GM12872 (cell line): ENCODE data around the gene TYW1.

Experiments
- TF ChIP-seq, protein P1 (sequence below): IDR thresholded peaks from 3 replicates; pipeline ENCODE4 v1.5.1; 2011; ENCODE audit warnings: low read depth, mild to moderate bottlenecking, low read length, moderate library complexity; ENCODE audit not compliant: insufficient read depth

TYW1 gene

DNA sequence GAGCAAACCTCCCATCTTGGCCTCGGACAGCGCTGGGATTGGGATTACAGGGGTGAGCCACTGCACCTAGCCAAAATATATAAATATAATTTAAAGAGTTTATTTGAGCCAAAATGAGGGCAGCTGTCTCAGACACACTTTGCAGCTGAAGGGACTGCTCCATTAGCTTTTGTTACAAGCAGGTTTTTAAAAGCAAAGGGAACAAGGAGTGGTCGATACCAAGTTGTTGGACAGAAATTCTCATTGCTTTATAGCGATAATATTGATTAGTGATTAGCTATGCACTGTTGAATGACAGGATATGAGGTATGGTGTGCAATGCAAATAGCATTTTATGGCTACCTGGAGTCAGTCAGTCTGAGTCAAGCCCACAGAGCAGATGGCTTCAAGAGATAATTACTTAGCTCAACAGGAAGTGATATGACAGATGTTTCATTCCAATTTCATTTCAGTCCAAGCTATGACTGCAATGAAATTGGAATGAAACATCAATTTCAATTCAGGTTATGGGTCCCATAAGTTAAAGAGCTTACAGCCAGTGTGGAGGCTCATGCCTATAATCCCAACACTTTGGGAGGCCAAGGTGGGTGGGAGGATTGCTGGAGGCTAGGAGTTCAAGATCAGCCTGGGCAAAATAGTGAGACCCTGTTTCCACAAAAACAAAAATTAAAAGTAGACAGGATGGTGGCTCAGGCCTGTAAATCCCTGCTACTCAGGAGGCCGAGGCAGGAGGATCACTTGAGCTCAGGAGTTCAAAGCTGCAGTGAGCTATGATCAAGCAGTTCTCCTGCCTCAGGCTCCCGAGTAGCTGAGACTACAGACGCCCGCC is 23.1 kb downstream of the TYW1 start:
- TF ChIP-seq, protein P1, sequence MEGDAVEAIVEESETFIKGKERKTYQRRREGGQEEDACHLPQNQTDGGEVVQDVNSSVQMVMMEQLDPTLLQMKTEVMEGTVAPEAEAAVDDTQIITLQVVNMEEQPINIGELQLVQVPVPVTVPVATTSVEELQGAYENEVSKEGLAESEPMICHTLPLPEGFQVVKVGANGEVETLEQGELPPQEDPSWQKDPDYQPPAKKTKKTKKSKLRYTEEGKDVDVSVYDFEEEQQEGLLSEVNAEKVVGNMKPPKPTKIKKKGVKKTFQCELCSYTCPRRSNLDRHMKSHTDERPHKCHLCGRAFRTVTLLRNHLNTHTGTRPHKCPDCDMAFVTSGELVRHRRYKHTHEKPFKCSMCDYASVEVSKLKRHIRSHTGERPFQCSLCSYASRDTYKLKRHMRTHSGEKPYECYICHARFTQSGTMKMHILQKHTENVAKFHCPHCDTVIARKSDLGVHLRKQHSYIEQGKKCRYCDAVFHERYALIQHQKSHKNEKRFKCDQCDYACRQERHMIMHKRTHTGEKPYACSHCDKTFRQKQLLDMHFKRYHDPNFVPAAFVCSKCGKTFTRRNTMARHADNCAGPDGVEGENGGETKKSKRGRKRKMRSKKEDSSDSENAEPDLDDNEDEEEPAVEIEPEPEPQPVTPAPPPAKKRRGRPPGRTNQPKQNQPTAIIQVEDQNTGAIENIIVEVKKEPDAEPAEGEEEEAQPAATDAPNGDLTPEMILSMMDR: no peak

DNA sequence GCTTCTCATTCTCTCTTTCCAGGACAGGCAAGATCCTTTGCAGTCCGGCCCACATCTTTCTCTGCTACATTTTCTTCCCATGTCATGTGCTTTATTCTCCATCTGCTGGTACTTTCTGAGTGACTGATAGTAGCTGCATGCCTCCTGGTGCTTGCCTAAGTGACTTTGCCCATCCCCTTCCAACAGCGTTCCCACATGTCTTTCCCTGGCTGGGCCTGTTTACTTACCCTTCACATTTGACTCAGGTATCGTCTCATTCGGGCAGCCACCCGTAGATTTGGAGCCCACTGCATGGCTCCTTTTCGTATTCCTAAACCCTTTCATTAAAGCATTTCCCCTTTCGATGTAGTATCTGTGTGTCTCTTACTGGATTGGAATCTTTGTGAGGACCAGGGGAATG is 24.6 kb downstream of the TYW1 start:
- TF ChIP-seq, protein P1: no peak

DNA sequence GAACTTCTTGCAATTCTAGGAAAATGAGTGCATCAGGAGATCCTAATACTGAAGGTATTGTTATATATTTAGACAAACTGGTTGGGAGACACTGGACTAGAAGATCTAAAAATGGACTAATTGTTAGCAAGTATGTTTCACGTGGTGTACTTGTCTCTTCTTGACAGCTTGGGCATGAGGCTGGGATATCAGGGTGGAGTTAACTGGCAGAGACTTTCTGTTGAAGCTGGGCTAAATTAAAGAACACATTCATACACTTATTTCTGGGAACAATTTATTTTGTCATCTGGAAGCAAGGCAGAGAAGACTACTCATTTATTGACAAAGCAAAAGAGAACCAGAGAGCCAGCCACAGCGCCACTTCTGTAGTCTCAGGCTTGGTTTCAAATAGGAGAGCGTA is 25.9 kb downstream of the TYW1 start:
- TF ChIP-seq, protein P1: no peak

DNA sequence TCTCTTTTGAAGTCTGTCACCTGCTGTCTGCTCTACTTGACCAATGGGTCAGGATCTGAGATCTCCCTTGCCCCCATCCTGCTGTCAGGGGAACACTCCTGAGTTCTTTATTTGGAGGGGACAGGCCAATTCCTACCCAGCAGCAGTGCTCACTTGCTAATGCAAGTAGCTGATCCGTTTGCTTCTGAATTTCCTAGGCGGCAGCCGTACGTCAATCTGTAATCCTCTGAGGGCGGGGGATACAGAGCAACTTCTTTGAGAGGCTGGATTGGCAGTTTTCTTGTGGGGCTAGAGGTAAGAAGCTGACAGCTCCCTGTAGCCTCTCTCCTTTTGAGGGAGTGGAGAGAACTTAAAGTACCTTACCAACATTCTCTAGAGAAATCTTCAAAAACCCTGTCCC is 36.6 kb downstream of the TYW1 start:
- TF ChIP-seq, protein P1: no peak

DNA sequence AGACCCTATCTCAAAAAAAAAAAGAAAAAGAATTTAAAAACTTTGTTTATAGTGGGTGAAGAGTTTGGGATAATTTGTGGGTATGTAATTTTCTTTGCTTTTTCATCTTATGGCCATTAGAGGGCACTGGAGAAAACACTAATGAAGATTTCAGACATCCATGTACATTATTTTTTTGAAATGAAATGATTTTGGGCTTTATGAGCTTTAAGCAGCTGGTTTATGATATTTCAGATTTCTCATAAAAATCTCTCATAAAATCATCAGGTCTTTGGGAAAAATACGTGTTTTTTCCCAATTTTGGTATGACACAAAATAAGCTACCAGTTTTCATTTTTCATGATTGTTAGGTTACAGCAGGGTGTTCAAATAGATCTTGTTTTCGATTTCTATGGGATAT is 44.2 kb downstream of the TYW1 start:
- TF ChIP-seq, protein P1: peak; percentile 28; the same call in 1 of the 3 replicates

DNA sequence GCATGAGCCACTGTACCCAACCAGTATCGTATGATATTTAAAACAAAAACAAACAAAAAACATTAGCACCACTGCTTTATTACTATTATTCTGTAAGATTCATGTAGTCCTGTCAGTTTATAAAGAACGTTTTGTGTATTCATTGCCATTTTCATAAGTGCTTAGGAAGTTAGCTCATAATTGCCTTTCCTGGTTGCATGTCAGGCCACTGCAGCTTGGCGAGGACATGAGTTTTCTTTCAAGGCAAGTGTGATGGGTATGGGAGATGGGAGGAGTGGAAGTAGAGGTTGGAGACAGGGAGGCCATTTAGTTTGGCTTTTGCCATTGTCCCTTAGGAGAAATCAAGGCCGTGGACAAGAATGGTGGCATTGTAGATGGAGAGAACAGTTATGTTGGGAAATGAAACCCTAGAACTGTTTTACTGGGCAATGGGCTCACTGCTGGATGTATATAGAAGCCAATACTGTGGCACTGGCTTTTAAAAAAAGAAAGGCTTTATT is 48.9 kb downstream of the TYW1 start:
- TF ChIP-seq, protein P1: no peak

DNA sequence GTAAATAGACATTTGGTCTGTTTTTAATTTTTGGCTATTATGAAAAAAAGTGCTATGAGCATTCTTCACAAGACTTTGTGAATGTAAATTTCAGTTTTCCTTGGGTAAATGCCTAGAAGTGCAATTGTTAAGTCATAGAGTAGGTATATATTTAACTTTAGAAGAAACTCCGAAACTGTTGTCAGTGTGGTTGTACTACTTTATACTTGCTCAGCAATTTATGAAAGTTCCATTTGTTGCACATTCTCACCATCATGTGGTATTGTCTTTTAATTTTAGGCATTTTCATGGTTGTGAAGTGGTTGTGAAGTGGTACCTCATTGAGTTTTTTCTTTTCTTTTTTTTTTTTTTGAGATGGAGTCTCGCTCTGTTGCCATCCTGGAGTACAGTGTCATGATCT is 60.0 kb downstream of the TYW1 start:
- TF ChIP-seq, protein P1: no peak
